ENCODE measurements around the gene CACNA1S. TPM values are rescaled to one million over a fixed set of nuclear protein-coding genes. Genes with fewer than 3 reads are reported as not detected.
A peak's percentile ranks its signal among the peaks of the same experiment; 100 is the strongest.

Gene CACNA1S
- total and polyA plus RNA-seq, 12 donors, result under 0.01 to 0.07 TPM; not detected in 10

DNA sequence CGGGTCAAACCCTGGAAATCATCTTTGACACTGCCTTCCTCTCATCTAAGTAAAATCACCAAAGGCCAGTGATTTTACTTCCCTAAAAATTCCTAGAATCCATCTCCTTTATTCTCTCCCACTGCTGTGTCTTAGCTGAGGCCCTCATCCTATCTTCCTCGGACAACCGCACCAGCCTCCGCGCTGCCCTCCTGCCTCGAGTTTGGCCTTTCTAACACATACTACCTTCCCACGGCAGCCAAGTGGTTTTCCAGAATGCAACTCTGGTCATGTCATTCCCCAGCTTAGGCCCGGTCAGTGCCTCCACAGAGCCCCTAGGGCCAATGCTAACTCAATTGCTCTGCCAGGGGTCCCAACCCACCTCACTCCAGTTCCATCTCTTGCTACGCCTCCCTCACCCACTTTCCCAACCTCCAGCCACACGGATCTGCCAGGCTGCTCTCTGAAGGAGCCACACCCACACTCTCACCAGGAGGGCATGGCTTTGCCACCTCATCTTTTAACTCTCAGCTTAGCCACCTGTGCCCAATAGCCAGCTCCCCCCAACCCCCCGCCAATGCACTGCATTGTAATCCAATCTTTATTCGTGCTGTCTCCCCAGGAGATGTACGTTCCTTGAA, 35.3 kb upstream of the CACNA1S start:
- Histone ChIP-seq H3K27me3 (no peaks in the 10 kb centered on the region), H3K27ac (no peak overlapping the region), H3K36me3 (replicated peaks in 1 of 2) (peaks cover 0 to 73% of the 10 kb centered on the region in 2 donors), H3K9me3 (replicated peaks in 1 of 3) (no peaks in the 10 kb centered on the region), H3K4me3 (no peak overlapping the region), H3K4me1 (replicated peaks in 1 of 2) (peaks cover 0 to 7% of the 10 kb centered on the region in 2 donors)
- intact Hi-C loops (cut with DNase I), result loop anchor here in 1 of 2 donors (10.0 kb wide), 1 partner anchor 57 kb away; no protein-coding TSS in a partner anchor
- TF ChIP-seq, protein P1, sequence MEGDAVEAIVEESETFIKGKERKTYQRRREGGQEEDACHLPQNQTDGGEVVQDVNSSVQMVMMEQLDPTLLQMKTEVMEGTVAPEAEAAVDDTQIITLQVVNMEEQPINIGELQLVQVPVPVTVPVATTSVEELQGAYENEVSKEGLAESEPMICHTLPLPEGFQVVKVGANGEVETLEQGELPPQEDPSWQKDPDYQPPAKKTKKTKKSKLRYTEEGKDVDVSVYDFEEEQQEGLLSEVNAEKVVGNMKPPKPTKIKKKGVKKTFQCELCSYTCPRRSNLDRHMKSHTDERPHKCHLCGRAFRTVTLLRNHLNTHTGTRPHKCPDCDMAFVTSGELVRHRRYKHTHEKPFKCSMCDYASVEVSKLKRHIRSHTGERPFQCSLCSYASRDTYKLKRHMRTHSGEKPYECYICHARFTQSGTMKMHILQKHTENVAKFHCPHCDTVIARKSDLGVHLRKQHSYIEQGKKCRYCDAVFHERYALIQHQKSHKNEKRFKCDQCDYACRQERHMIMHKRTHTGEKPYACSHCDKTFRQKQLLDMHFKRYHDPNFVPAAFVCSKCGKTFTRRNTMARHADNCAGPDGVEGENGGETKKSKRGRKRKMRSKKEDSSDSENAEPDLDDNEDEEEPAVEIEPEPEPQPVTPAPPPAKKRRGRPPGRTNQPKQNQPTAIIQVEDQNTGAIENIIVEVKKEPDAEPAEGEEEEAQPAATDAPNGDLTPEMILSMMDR (IDR thresholded peaks at IDR 0.05), result no peak
- no peak for TF ChIP-seq POLR2A (IDR thresholded peaks at IDR 0.05)
- WGBS, 4 donors, result 89 to 94% (median 92%) methylated on average over 12 to 13 of the region's 13 CpGs
- DNase-seq, result peak in 1 of 7 donors; percentile 2

DNA sequence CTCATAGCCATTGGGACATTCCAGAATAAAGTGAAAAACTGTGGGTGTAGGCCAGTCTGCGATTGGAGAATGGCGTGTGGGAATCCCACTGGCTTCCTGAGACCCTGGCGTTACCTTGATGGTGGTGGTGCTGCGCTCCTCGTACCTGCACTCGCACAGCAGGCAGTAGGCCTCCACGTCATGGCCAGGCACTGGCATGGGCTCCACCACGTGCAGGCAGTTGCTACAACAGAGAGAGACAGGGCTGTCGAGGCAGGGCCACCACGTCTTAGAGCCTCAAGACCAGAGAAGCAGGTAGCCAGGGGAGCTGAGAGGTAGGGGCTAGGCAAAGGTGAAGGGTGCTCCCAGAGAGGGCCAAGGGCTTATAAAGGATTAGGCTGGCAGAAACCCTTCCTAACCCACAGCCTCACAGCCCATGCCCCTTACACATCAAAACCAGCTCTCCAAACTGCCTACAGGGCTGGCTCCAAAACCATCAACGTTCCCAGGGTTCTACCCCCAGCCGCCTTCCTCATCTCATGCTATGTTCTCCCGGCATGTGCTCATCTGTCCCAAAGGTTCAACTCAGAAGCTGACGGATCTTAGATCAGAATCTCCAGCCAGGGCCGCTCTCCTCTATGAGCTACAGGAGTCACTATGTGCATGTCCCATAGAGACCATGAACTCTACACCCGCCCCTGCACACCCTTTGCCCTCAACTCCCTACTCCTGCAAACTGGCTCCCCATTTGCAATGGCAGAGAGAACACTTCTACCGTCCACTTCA, 34.6 kb upstream of the CACNA1S start:
- Histone ChIP-seq H3K9me3 (replicated peaks in 1 of 3) (no peaks in the 10 kb centered on the region), H3K27ac (no peak overlapping the region), H3K27me3 (no peaks in the 10 kb centered on the region), H3K4me3 (no peak overlapping the region), H3K4me1 (replicated peaks in 1 of 2) (peaks cover 0 to 3% of the 10 kb centered on the region in 2 donors), H3K36me3 (replicated peaks in 1 of 2) (peaks cover 0 to 75% of the 10 kb centered on the region in 2 donors)
- WGBS, 4 donors, result 92 to 97% (median 94%) methylated on average over 14 to 17 of the region's 17 CpGs
- DNase-seq, result peak in 1 of 7 donors; percentile 3
- intact Hi-C loops (cut with DNase I), result loop anchor here in 1 of 2 donors (10.0 kb wide), 1 partner anchor 58 kb away; no protein-coding TSS in a partner anchor
- TF ChIP-seq, protein P1 (IDR thresholded peaks at IDR 0.05), result no peak
- TF ChIP-seq POLR2A (IDR thresholded peaks at IDR 0.05), result no peak

DNA sequence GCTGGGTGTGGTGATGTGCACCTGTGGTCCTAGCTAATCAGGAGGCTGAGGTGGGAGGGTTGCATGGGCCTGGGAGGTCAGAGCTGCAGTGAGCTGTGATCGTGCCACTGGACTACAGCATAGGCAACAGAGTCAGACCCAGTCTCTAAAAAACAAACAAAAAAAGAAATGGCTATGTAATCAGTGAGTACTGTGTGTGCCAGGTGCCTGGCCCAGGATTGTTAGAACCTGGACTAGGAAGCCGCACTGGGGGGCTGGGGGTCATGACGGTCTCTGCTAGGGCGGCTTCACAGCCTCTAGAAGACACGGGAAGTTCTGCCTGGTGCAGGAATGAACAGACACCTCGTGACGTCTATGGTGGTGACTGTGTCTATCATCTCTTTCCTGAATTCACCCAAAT, 33.6 kb upstream of the CACNA1S start:
- H3K27me3 ChIP-seq, result no peaks in the 10 kb centered on the region
- peaks cover 0 to 78% of the 10 kb centered on the region in 2 donors for H3K36me3 ChIP-seq (replicated peaks in 1 of 2)
- WGBS, 4 donors, result 86 to 96% (median 92%) methylated on average over 7 of the region's 7 CpGs
- H3K9me3 ChIP-seq (replicated peaks in 1 of 3), result no peaks in the 10 kb centered on the region
- TF ChIP-seq, protein P1 (IDR thresholded peaks at IDR 0.05), result no peak
- no peak overlapping the region for H3K4me3 ChIP-seq
- H3K27ac ChIP-seq, result no peak overlapping the region
- DNase-seq, result peak in 1 of 7 donors; percentile 1
- intact Hi-C loops (cut with DNase I), result loop anchor here in 1 of 2 donors (10.0 kb wide), 1 partner anchor 59 kb away; no protein-coding TSS in a partner anchor
- peaks cover 0 to 3% of the 10 kb centered on the region in 2 donors for H3K4me1 ChIP-seq (replicated peaks in 1 of 2)

DNA sequence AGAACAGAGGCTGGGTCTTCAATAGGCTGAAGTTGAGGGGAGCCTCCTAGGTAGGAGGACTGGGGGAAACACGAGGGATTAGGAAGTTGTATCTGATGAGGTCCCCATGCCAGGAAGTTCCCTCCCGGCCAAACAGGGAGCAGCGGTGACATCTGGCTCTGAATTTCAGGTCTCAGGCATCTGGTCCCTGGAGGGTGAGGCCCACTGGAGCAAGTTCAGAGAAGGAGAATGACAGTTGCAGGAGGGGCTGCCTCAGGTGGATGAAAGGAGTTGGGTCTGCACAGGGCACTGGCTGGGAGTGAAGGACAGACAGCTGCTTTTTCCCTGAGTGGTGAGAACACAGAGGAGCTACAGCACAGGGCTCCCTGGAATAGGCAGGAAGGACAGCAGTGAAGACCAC, 32.9 kb upstream of the CACNA1S start:
- H3K27me3 ChIP-seq, result no peaks in the 10 kb centered on the region
- TF ChIP-seq POLR2A (IDR thresholded peaks at IDR 0.05), result no peak
- TF ChIP-seq, protein P1 (IDR thresholded peaks at IDR 0.05), result no peak
- intact Hi-C loops (cut with DNase I), result loop anchor here in 1 of 2 donors (10.0 kb wide), 1 partner anchor 60 kb away; no protein-coding TSS in a partner anchor
- no peak for DNase-seq
- peaks cover 0 to 80% of the 10 kb centered on the region in 2 donors for H3K36me3 ChIP-seq (replicated peaks in 1 of 2)
- no peak overlapping the region for H3K4me3 ChIP-seq
- H3K9me3 ChIP-seq (replicated peaks in 1 of 3), result no peaks in the 10 kb centered on the region
- no peak overlapping the region for H3K27ac ChIP-seq
- WGBS, 4 donors, result 81 to 91% (median 85%) methylated on average over 3 of the region's 3 CpGs
- peaks cover 0 to 3% of the 10 kb centered on the region in 2 donors for H3K4me1 ChIP-seq (replicated peaks in 1 of 2)
